ENCODE data around the gene GLDN.

GLDN gene

DNA sequence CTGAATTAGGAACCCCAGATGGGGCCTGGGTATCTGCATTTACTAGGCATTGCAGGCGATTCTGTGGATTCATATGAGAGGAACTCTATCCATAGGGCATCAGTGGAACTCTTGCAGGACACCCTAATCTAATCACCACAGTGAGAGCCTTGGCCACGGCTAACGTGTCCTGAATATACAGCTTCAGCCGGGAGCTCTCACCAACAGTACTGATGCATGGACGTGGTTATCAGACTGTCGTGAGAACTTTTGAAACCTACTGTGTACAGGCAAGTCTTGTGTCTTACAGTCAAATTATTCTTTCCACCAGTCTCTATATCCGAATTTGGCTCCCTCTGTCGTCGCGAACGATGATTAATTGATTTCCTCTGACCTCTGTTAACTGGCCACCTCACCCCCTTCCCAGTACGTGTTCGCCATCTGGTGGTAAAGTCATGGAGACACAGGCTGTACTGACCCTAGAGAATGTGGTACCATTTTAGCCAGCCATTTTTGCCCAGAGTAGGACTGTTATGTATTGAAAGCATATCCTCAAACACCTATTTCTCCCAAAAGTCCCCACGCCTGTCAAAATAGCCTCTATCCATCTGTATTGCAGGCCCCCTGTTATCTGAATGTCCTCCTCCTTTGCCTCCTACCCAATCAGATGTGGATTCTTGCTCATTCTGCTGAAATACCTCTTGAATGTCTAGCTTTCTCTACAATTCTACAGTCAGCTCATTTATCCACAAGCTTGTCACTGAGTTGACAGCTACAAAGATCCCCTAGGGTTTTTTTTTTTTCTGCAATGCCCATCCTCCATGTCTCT is 39.7 kb downstream of the GLDN start:
- Histone ChIP-seq H3K4me1 (ENCODE audit: control insufficient read depth, insufficient read depth, low read length) (peaks cover 14% of the 10 kb centered on the region), H3K36me3 (ENCODE audit: insufficient read depth, low read length) (no peaks in the 10 kb centered on the region), H3K4me3 (ENCODE audit: low read length) (no peak overlapping the region), H3K9me3 (replicated peaks; ENCODE audit: low read length) (no peaks in the 10 kb centered on the region), H3K9ac (ENCODE audit: low read depth, low read length) (no peak overlapping the region), H3K27me3 (ENCODE audit: control insufficient read depth, insufficient read depth, low read length) (no peaks in the 10 kb centered on the region), H3K4me2 (ENCODE audit: low read length) (peak overlapping the region; percentile 27)

DNA sequence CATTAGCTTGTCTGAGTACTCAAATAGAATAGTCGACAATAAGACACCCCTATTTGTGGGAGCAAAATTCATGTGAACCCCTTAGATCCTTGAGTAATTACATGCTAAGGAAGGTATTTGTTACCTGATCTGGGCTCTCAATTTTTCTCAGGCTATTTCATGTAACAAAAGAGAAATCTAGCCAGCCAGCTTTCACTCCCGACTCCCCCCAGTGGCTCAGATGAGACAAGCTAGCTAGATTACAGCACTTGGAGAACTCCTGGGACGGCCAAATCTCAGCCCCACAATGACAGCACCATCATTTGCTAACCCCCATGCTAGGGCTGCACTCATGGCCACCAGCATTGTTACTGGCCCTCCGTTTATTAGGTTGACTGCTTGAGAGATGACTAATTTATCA is 41.3 kb downstream of the GLDN start:
- Histone ChIP-seq H3K27me3 (ENCODE audit: control insufficient read depth, insufficient read depth, low read length) (no peaks in the 10 kb centered on the region), H3K4me1 (ENCODE audit: control insufficient read depth, insufficient read depth, low read length) (peaks cover 3% of the 10 kb centered on the region), H3K36me3 (ENCODE audit: insufficient read depth, low read length) (no peaks in the 10 kb centered on the region), H3K9ac (ENCODE audit: low read depth, low read length) (no peak overlapping the region), H3K4me2 (ENCODE audit: low read length) (no peak overlapping the region), H3K4me3 (ENCODE audit: low read length) (no peak overlapping the region), H3K9me3 (replicated peaks; ENCODE audit: low read length) (no peaks in the 10 kb centered on the region)

- no peaks in the 10 kb centered on the region for H3K36me3 ChIP-seq (ENCODE audit: insufficient read depth, low read length)
- no peaks in the 10 kb centered on the region for H3K9me3 ChIP-seq (replicated peaks; ENCODE audit: low read length)
- no peak overlapping the region for H3K9ac ChIP-seq (ENCODE audit: low read depth, low read length)
- no peaks in the 10 kb centered on the region for H3K27me3 ChIP-seq (ENCODE audit: control insufficient read depth, insufficient read depth, low read length)
- peaks cover under 1% of the 10 kb centered on the region for H3K4me1 ChIP-seq (ENCODE audit: control insufficient read depth, insufficient read depth, low read length)
- H3K4me2 ChIP-seq (ENCODE audit: low read length): no peak overlapping the region
- H3K4me3 ChIP-seq (ENCODE audit: low read length): no peak overlapping the region
Observed at GRCh38 chr15:51386029-51386428, 44.6 kb downstream of the GLDN start.

- no peaks in the 10 kb centered on the region for H3K4me1 ChIP-seq (ENCODE audit: control insufficient read depth, insufficient read depth, low read length)
- H3K36me3 ChIP-seq (ENCODE audit: insufficient read depth, low read length): no peaks in the 10 kb centered on the region
- H3K9ac ChIP-seq (ENCODE audit: low read depth, low read length): no peak overlapping the region
- H3K4me3 ChIP-seq (ENCODE audit: low read length): no peak overlapping the region
- H3K9me3 ChIP-seq (replicated peaks; ENCODE audit: low read length): no peaks in the 10 kb centered on the region
- H3K27me3 ChIP-seq (ENCODE audit: control insufficient read depth, insufficient read depth, low read length): no peaks in the 10 kb centered on the region
- H3K4me2 ChIP-seq (ENCODE audit: low read length): no peak overlapping the region
Observed at GRCh38 chr15:51386486-51386885, 45.0 kb downstream of the GLDN start.

- H3K27me3 ChIP-seq (ENCODE audit: control insufficient read depth, insufficient read depth, low read length): no peaks in the 10 kb centered on the region
- no peak overlapping the region for H3K9ac ChIP-seq (ENCODE audit: low read depth, low read length)
- H3K4me1 ChIP-seq (ENCODE audit: control insufficient read depth, insufficient read depth, low read length): no peaks in the 10 kb centered on the region
- H3K4me3 ChIP-seq (ENCODE audit: low read length): no peak overlapping the region
- H3K36me3 ChIP-seq (ENCODE audit: insufficient read depth, low read length): no peaks in the 10 kb centered on the region
- no peaks in the 10 kb centered on the region for H3K9me3 ChIP-seq (replicated peaks; ENCODE audit: low read length)
- H3K4me2 ChIP-seq (ENCODE audit: low read length): no peak overlapping the region
Observed at GRCh38 chr15:51386960-51387698, 45.7 kb downstream of the GLDN start.

- Histone ChIP-seq H3K9ac (ENCODE audit: low read depth, low read length) (no peak overlapping the region), H3K9me3 (replicated peaks; ENCODE audit: low read length) (no peaks in the 10 kb centered on the region), H3K4me2 (ENCODE audit: low read length) (no peak overlapping the region), H3K36me3 (ENCODE audit: insufficient read depth, low read length) (no peaks in the 10 kb centered on the region), H3K4me1 (ENCODE audit: control insufficient read depth, insufficient read depth, low read length) (no peaks in the 10 kb centered on the region), H3K4me3 (ENCODE audit: low read length) (no peak overlapping the region), H3K27me3 (ENCODE audit: control insufficient read depth, insufficient read depth, low read length) (no peaks in the 10 kb centered on the region)
Observed at GRCh38 chr15:51387699-51388041, 46.2 kb downstream of the GLDN start.

DNA sequence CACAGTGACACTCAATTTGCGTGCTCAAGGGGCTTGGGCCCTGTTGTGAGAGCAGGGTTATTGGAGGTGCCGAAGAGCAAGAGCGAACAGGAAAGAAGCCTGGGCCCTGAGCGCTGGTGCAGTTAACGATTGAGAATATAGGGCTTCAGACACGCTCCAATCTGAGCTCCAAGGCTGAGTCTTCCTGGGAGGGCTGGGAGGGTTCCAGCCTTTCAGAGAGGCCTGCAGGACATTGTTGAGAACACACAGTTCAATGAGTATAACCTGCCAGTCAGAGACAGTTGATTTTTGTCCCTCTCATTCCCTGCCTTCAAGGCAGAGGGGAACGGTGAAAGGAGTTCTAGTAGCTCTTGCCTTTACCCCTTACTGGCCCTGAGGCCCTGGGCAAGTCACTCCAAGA is 47.3 kb downstream of the GLDN start:
- H3K27me3 ChIP-seq (ENCODE audit: control insufficient read depth, insufficient read depth, low read length): no peaks in the 10 kb centered on the region

DNA sequence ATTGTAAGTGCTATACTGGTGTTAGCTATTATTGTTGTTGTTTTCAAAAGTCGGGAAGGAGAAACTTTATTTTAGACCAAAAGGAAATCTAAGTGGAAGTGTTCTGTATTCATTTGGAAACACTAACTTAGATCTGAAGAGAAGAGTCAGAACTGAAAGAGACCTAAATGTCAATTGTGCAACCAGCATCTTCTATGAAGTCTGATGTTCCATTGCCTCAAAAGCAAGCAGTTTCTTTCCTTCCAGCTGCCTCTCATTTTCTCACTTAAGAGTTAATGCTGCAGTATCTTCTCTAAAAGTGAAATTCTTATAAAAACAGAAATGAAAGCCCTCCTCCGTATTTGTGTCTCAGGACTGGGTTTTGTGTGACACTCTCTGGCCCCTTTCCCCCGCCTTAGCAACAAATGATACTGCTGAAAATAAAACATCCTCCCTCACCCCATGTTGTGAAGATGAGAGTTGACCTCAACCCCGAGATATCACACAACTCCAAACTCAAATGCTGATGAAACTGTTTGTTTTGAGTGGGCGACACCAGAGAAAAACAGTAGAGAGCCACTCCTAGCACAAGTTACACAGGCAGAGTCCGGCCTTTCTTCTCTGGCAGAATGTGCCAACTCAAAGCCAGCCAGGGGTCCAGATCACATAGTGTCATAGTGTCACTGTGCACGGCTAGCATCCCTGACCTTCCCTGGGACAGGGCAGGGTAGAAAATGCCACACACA is 48.9 kb downstream of the GLDN start:
- Histone ChIP-seq H3K4me3 (ENCODE audit: low read length) (no peak overlapping the region), H3K36me3 (ENCODE audit: insufficient read depth, low read length) (no peaks in the 10 kb centered on the region), H3K4me2 (ENCODE audit: low read length) (no peak overlapping the region), H3K4me1 (ENCODE audit: control insufficient read depth, insufficient read depth, low read length) (no peaks in the 10 kb centered on the region), H3K27me3 (ENCODE audit: control insufficient read depth, insufficient read depth, low read length) (peaks cover 2% of the 10 kb centered on the region), H3K9me3 (replicated peaks; ENCODE audit: low read length) (no peaks in the 10 kb centered on the region), H3K9ac (ENCODE audit: low read depth, low read length) (no peak overlapping the region)

More for the DNA sequence above, 47.3 kb downstream of the GLDN start:
- H3K4me2 ChIP-seq (ENCODE audit: low read length): no peak overlapping the region
- no peak overlapping the region for H3K4me3 ChIP-seq (ENCODE audit: low read length)
- no peaks in the 10 kb centered on the region for H3K9me3 ChIP-seq (replicated peaks; ENCODE audit: low read length)
- H3K9ac ChIP-seq (ENCODE audit: low read depth, low read length): no peak overlapping the region
- no peaks in the 10 kb centered on the region for H3K36me3 ChIP-seq (ENCODE audit: insufficient read depth, low read length)
- H3K4me1 ChIP-seq (ENCODE audit: control insufficient read depth, insufficient read depth, low read length): no peaks in the 10 kb centered on the region

- Histone ChIP-seq H3K9ac (ENCODE audit: low read depth, low read length) (no peak overlapping the region), H3K4me1 (ENCODE audit: control insufficient read depth, insufficient read depth, low read length) (no peaks in the 10 kb centered on the region)
Observed at GRCh38 chr15:51390966-51391422, 49.5 kb downstream of the GLDN start.

DNA sequence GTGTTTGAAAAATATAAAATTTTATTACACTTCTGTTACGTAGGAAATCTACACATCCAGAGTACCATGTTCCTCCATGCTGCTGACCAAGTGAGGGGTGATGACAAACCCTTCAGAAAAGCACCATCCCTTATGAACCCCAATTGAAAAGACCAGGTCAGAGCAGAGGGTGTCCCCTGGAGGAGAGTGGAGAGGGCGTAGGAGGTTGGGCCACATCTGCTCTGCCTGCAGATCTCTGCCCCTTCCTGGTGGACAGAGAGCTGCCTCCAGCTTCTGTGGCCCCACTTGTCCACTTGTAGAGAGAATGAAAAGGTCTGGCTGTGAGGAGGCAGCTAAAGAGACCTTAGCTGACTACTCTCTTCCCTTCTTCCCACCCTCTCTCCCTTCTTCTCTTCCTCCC is 55.5 kb downstream of the GLDN start:
- Histone ChIP-seq H3K36me3 (ENCODE audit: insufficient read depth, low read length) (no peaks in the 10 kb centered on the region), H3K4me2 (ENCODE audit: low read length) (no peak overlapping the region), H3K4me3 (ENCODE audit: low read length) (no peak overlapping the region), H3K9ac (ENCODE audit: low read depth, low read length) (no peak overlapping the region), H3K4me1 (ENCODE audit: control insufficient read depth, insufficient read depth, low read length) (no peaks in the 10 kb centered on the region), H3K27me3 (ENCODE audit: control insufficient read depth, insufficient read depth, low read length) (peaks cover 35% of the 10 kb centered on the region), H3K9me3 (replicated peaks; ENCODE audit: low read length) (no peaks in the 10 kb centered on the region)

More at GRCh38 chr15:51390966-51391422, 49.5 kb downstream of the GLDN start:
- Histone ChIP-seq H3K4me3 (ENCODE audit: low read length) (no peak overlapping the region), H3K27me3 (ENCODE audit: control insufficient read depth, insufficient read depth, low read length) (peaks cover 8% of the 10 kb centered on the region), H3K4me2 (ENCODE audit: low read length) (no peak overlapping the region), H3K9me3 (replicated peaks; ENCODE audit: low read length) (no peaks in the 10 kb centered on the region), H3K36me3 (ENCODE audit: insufficient read depth, low read length) (no peaks in the 10 kb centered on the region)

- H3K27me3 ChIP-seq (ENCODE audit: control insufficient read depth, insufficient read depth, low read length): peaks cover 35% of the 10 kb centered on the region
- H3K36me3 ChIP-seq (ENCODE audit: insufficient read depth, low read length): no peaks in the 10 kb centered on the region
- no peak overlapping the region for H3K9ac ChIP-seq (ENCODE audit: low read depth, low read length)
- H3K4me3 ChIP-seq (ENCODE audit: low read length): no peak overlapping the region
- H3K4me2 ChIP-seq (ENCODE audit: low read length): no peak overlapping the region
- H3K9me3 ChIP-seq (replicated peaks; ENCODE audit: low read length): no peaks in the 10 kb centered on the region
- H3K4me1 ChIP-seq (ENCODE audit: control insufficient read depth, insufficient read depth, low read length): no peaks in the 10 kb centered on the region
Observed at GRCh38 chr15:51398626-51399025, 57.2 kb downstream of the GLDN start.

Data from skeletal muscle satellite cell (primary cell).